ENCODE measurements around the gene LOC101059915.
"Not testable (repeated sequence)": the region's sequence is repeated elsewhere in the genome, so short reads cannot be mapped to it uniquely, and the experiment has no call there.

The LOC101059915 gene

DNA sequence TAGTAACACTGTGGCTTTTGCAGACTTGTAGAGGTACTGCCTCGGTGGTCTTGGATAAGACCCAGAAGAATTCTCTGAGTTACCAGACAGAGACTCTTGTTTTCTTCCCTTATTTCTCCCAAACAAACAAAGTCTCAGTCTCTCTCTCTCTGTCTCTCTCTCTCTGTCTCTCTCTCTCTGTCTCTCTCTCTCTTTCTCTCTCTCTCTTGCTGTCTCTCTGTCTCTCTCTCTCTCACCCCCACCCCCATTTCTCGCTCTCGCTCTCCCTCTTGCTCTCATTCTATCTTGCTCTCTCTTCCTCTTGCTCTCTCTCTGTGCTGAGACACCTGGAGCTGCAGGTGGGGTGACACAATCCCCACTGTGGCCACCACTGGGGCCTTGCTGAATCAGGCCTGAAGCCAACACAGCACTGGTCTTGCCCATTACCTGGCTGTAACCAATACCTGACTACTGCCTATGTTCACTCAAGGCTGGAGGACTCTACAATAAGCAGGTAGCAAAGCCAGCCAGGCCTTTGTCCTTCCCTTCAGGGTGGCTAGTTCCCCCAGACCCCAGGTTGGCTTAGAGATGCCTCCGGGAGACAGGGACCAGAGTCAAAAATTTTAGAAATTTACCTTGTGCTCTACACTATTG, 12.3 kb downstream of the LOC101059915 start:
- TF ChIP-seq, protein P1, sequence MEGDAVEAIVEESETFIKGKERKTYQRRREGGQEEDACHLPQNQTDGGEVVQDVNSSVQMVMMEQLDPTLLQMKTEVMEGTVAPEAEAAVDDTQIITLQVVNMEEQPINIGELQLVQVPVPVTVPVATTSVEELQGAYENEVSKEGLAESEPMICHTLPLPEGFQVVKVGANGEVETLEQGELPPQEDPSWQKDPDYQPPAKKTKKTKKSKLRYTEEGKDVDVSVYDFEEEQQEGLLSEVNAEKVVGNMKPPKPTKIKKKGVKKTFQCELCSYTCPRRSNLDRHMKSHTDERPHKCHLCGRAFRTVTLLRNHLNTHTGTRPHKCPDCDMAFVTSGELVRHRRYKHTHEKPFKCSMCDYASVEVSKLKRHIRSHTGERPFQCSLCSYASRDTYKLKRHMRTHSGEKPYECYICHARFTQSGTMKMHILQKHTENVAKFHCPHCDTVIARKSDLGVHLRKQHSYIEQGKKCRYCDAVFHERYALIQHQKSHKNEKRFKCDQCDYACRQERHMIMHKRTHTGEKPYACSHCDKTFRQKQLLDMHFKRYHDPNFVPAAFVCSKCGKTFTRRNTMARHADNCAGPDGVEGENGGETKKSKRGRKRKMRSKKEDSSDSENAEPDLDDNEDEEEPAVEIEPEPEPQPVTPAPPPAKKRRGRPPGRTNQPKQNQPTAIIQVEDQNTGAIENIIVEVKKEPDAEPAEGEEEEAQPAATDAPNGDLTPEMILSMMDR (IDR thresholded peaks at IDR 0.05): no peak
- ATAC-seq: no peak
- Histone ChIP-seq H3K4me1 (no peaks in the 10 kb centered on the region), H3K36me3 (no peaks in the 10 kb centered on the region), H3K27ac (no peak overlapping the region), H3K9me3 (no peaks in the 10 kb centered on the region), H3K27me3 (peaks cover 0 to 22% (median 0%) of the 10 kb centered on the region in 7 donors), H3K4me3 (no peak overlapping the region)
- 96 to 98% methylated on average over 4 of the region's 4 CpGs for WGBS, 2 donors
- no peak for DNase-seq
- intact Hi-C loops (cut with DNase I): no loop called here

DNA sequence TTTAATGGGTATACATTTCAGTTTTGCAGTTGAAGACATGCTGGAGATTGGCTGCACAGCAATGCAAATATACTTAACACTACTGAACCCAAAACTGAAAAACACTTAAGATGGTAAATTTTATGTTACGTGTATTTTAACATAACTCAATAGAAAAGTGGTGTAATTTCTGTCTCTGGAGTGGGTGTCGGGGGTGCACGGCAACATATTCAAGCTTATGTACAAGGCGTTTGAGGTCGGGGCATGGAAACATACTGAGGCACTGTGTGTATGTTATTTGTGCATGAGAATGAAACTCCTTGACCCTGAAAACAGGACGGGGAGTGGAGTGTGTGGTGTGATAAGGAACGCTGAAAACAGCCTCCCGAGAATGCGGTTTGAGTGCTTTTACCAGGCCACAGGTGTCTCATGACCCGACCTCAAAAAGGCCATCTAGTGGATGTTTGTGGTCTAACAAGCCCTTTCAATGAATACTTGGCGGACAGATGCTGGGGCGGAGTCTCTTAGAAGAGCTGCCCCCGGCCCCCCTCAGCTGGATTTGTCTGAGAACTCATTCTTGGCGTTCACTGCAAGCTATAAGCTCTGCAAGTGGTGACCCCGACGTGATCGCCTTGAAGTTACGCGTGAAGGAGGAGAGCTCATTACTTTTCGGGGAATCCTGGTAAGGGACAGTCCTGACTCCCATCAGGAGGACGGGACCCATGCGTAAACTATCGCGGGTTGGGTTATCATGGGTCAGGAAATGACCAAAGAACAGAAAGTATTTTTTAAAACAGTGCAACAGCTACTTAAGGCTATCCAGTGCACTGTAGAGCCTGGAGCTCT, 29.5 kb downstream of the LOC101059915 start:
- DNase-seq; intact Hi-C loops (cut with DNase I); H3K9me3 ChIP-seq; H3K4me3 ChIP-seq; H3K27me3 ChIP-seq; H3K27ac ChIP-seq; H3K36me3 ChIP-seq; H3K4me1 ChIP-seq: not testable (repeated sequence)
- WGBS, 2 donors: no CpG with 5 or more reads among the region's 24 CpGs
- peak in 5 of 8 donors; percentile 42 to 65 (median 61) for ATAC-seq

DNA sequence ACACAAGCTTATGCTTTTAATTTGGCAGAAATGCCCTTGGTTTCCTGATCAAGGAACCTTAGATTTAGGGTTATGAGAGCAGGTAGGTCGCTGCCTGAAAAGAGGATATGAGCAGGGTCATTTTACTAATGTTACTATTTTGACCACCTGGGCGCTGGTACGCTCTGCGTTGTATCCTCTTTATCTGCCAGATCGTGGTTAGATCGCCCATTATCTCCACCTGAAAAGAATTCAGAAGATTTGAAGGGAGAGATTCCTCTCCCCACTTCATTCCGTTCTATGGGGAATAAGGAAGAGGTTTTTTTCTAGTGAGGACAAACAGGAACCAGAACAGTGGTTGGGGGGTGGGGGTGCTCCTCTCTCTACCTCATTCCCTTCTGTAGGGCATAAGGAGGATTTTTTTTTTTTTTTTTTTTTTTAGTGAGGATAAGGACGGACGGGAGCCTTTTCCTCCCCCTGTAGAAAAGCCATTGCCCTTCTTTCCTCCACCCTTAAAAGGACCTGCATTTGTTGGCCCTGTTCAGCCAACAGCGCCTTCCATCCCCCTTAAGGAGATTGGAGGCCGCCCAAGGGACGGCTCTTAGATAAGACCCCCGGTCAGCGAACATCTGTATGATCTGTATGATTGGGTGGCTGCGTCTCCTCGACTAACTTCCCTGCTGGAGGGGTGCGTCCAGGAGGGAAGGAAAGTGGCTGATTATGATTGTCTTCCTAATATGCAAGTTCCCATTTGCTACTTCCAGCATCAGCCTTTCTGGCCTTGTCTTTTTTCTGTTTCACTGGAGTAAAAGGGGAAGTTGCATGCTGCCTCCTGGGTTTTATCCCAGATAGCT, 30.3 kb downstream of the LOC101059915 start:
- DNase-seq; H3K36me3 ChIP-seq; H3K27me3 ChIP-seq; H3K27ac ChIP-seq; H3K4me3 ChIP-seq; intact Hi-C loops (cut with DNase I); H3K4me1 ChIP-seq; H3K9me3 ChIP-seq: not testable (repeated sequence)
- WGBS, 2 donors: no CpG with 5 or more reads among the region's 17 CpGs
- peak in 5 of 8 donors; percentile 8 to 61 (median 31) for ATAC-seq

DNA sequence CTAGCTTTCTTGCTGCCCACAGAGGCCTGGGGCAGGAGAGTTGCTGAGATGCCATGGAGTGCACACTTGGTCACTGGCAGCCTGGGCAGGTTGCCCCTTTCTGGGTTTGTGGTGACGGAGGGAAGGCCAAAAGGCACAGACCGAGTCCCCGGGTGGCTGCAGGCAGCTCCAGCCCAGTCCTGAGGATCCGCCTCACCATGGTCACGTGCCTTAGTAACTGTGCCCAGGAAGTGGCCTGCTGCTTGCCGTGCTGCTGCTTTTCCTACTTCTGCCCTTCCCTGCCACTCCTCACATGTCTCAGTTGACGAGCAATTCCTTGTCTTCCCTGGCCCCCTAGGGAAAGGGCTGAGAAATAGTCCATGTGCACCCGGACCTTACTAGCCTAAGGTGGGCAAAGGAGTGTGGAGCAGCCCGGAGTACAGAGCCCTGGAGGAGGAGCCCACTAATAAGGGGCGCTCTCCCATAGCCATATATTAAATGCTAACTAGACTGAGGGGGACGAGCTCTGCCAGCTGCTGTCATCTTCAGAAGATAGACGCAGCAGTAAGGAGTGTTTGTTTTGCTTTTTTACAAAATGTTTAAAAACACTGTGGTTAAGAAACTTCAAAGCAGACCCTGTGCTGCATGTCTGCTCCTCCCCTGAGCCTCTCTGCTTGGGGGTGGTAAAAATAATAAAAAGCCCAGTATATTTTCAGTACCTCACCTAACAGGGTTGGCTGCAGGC, 31.1 kb downstream of the LOC101059915 start:
- peak in 4 of 8 donors; percentile 46 to 66 (median 60) for ATAC-seq
- H3K4me3 ChIP-seq; H3K27ac ChIP-seq; H3K36me3 ChIP-seq; H3K9me3 ChIP-seq; intact Hi-C loops (cut with DNase I); H3K27me3 ChIP-seq; H3K4me1 ChIP-seq; DNase-seq: not testable (repeated sequence)
- no CpG with 5 or more reads among the region's 12 CpGs for WGBS, 2 donors

DNA sequence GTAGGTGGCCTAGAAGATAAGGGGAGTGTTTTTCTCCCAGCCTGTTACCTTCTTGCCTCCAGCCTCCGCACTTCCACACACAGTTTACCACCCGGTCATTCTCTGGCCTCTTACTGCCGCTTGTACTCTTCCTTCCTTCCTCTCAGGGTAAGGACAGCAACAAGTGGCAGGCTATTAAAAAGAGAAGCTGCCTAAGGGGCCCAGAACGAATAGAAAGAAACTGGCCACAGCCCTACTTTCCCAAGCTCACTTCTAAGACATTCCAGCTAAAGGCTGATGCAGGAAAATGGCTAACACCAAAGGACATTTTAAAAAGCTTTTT, 31.6 kb downstream of the LOC101059915 start:
- H3K4me3 ChIP-seq; H3K27me3 ChIP-seq; intact Hi-C loops (cut with DNase I); H3K36me3 ChIP-seq; H3K4me1 ChIP-seq; H3K9me3 ChIP-seq; H3K27ac ChIP-seq; DNase-seq: not testable (repeated sequence)
- peak in 1 of 8 donors; percentile 42 for ATAC-seq
- WGBS, 2 donors: no CpG with 5 or more reads among the region's 4 CpGs

DNA sequence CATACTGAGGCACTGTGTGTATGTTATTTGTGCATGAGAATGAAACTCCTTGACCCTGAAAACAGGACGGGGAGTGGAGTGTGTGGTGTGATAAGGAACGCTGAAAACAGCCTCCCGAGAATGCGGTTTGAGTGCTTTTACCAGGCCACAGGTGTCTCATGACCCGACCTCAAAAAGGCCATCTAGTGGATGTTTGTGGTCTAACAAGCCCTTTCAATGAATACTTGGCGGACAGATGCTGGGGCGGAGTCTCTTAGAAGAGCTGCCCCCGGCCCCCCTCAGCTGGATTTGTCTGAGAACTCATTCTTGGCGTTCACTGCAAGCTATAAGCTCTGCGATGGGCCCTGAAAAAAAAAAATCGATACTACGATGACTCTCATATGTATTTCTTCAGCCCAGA, 35.5 kb downstream of the LOC101059915 start:
- intact Hi-C loops (cut with DNase I); H3K4me1 ChIP-seq; H3K27me3 ChIP-seq; ATAC-seq; H3K36me3 ChIP-seq; DNase-seq; H3K27ac ChIP-seq; H3K4me3 ChIP-seq; H3K9me3 ChIP-seq: not testable (repeated sequence)
- no CpG with 5 or more reads among the region's 12 CpGs for WGBS, 2 donors

DNA sequence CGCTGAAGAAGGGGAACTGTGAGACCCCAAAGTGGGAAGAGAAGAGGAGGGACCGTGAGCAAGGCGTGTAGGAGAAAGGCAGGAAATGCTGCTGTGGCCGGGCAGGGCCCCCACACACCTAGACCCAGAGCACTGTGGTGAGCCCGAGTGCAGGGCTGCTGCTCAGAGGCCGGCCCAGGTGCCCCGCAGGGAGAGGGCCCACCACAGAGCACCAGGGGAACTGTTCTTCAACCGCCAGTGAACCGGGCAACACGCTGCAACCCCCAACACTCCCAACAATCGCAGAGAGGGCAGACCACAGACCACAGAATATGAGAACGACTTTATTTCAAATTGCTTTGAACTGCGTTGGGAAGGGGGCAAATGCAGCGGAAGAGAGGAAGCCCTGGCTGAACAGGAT, 46.7 kb downstream of the LOC101059915 start:
- DNase-seq; H3K27ac ChIP-seq; H3K27me3 ChIP-seq; H3K9me3 ChIP-seq; H3K4me3 ChIP-seq; H3K4me1 ChIP-seq; H3K36me3 ChIP-seq; ATAC-seq; intact Hi-C loops (cut with DNase I): not testable (repeated sequence)
- no CpG with 5 or more reads among the region's 14 CpGs for WGBS, 2 donors

DNA sequence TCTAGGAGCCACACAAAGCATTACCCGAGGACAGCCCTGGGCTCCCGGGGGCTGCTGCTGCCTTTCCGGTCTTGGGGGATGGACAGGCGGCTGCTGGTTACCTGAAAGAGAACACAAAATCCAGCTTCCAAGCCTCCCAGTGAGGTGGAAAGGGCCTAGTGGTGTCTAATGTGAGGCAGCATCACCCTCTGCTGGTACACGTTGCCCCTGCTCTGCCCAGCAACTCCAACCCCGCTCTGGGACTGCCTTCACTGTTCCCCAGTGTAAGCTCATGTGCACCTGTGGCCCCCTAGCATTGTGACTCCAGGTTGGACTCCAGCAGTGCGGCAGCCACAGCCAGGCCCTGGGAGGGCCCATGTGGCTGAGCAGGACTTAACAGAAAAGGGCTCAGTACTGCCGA, 48.2 kb downstream of the LOC101059915 start:
- H3K4me1 ChIP-seq; H3K27me3 ChIP-seq; DNase-seq; H3K27ac ChIP-seq; H3K4me3 ChIP-seq; H3K36me3 ChIP-seq; H3K9me3 ChIP-seq; intact Hi-C loops (cut with DNase I); ATAC-seq: not testable (repeated sequence)
- WGBS, 2 donors: no CpG with 5 or more reads among the region's 8 CpGs

DNA sequence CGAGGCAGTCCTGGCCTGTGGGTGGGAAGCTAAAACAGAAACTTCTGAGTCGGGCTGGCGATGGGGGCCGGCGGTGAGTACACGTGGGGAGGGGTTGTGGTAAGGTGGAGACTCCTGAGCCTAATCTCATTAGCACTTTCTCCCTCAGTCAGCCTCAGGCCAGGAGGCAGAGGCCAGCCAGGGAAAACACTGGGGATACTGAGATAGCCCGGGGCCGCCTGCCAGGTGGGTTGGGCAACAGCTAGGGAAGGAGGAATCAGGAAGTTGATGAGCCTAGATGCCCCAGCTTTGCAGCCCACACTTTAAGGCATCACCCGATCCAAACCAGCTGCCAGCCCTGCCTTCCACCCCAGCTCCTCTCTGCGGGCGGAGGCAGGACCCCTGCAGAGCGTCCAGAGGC, 49.0 kb downstream of the LOC101059915 start:
- DNase-seq; H3K36me3 ChIP-seq; intact Hi-C loops (cut with DNase I); H3K4me3 ChIP-seq; H3K4me1 ChIP-seq; H3K9me3 ChIP-seq; H3K27ac ChIP-seq; H3K27me3 ChIP-seq: not testable (repeated sequence)
- ATAC-seq: peak in 1 of 8 donors; percentile 29
- WGBS, 2 donors: no CpG with 5 or more reads among the region's 12 CpGs

Data from heart right ventricle (tissue), 16 donors.